Coronary artery (tissue), 2 donors: ENCODE results near the gene LMCD1.

Experiments
- DNase-seq: peaks from one replicate; pipeline ENCODE4 v3.0.0-alpha.2; 2017; ENCODE audit warnings: low spot score
- H3K27ac ChIP-seq, 2 donors: fragments of 200-600 bp; sonication (generic); one replicate each; pipeline ENCODE4 v1.5.1; 2016 to 2019
- H3K4me3 ChIP-seq: fragments of 200-600 bp; sonication (generic); 2 replicates; pipeline ENCODE4 v1.5.1; 2016; ENCODE audit warnings: mild to moderate bottlenecking, moderate library complexity
- TF ChIP-seq, protein P1 (sequence below): fragments of 200-600 bp; sonication (generic); IDR thresholded peaks from one replicate; pipeline ENCODE4 v1.5.1; 2019; ENCODE audit warnings: antibody characterized with exemption

The LMCD1 gene

DNA sequence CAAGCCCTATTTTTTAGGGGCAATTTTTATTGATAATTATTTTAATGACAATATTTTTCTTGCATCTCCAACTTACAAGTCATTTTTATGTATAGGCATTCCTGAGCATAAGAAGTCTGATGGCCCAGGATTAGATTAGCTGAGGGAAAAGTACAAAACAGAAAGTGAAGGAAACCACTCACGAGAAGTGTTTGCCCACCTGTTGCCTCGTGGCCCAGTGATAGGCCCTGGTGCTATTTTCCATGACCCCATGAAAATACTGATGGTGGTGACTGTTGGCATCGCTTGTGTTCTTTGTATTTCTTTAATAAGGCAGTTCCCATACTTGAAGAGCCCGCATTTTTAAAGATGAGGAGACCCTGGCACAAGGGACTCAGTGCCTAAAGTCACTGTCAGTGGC lies 7.9 kb upstream of the LMCD1 start:
- Histone ChIP-seq H3K4me3 (no peak overlapping the region), H3K27ac (no peak overlapping the region)
- DNase-seq, result no peak
- TF ChIP-seq, protein P1, sequence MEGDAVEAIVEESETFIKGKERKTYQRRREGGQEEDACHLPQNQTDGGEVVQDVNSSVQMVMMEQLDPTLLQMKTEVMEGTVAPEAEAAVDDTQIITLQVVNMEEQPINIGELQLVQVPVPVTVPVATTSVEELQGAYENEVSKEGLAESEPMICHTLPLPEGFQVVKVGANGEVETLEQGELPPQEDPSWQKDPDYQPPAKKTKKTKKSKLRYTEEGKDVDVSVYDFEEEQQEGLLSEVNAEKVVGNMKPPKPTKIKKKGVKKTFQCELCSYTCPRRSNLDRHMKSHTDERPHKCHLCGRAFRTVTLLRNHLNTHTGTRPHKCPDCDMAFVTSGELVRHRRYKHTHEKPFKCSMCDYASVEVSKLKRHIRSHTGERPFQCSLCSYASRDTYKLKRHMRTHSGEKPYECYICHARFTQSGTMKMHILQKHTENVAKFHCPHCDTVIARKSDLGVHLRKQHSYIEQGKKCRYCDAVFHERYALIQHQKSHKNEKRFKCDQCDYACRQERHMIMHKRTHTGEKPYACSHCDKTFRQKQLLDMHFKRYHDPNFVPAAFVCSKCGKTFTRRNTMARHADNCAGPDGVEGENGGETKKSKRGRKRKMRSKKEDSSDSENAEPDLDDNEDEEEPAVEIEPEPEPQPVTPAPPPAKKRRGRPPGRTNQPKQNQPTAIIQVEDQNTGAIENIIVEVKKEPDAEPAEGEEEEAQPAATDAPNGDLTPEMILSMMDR, result no peak

DNA sequence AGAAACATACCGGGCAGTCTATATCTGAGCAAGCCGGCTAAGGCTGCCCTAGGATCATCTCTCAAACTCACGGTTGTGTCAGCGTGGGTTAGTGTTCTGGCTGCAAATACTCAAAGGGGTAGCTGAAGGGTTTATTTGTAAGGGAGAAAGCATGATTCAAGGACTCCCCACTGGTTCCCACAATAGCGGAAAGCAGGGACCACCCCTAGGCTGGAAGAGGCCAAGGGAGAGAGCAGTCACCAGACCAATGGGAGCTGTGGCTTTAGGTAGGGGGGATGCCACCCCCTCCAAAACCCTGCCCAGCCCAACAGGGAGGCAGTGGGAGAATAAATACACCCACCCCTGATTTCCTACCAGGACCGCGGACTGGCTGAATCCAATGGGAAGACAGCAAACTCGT lies 7.3 kb upstream of the LMCD1 start:
- no peak overlapping the region for H3K27ac ChIP-seq
- DNase-seq, result no peak
- TF ChIP-seq, protein P1, result no peak
- H3K4me3 ChIP-seq, result no peak overlapping the region

DNA sequence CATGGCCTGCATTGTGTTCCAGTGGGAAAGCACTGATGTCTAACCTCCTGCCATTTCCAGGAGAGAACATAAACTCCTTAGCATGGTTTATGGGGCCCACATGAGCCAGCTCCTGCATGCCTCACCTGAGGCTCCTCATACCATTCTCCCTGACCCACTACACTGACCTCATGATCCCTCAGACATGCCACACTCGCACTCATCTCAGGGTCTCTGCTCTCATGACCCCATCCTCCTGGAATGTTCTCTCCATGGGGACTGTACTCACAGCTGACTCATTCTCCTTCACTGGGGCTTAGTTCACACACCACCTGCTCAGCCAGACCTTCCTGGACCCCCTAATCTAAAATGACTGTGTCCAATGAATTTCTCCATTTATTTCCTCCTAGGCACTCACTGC lies 4.0 kb upstream of the LMCD1 start:
- Histone ChIP-seq H3K27ac (no peak overlapping the region), H3K4me3 (no peak overlapping the region)
- TF ChIP-seq, protein P1, result no peak
- DNase-seq, result no peak

DNA sequence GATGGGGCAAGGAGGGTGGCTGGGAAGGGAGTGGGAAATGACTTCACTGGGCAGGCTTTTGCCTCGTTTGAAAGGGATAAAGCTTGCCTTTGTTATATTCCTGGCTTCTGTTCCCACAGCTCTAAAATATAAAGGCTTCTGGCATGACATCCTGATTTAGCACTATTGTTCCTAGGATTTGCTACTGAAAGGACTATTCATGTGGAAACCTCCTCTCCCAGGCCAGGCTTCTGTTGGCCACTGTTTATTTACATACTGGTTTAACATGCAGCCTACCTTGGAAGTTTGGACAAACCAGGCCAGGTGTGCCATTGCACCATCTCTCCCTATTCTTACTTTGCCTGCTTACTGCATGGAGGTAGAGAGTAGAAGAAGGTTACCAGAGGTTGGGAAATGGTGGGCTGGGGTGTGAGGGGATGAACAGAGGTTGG lies 2.4 kb upstream of the LMCD1 start:
- Histone ChIP-seq H3K27ac (peak overlapping the region in 1 of 2 donors; percentile 47), H3K4me3 (no peak overlapping the region)
- TF ChIP-seq, protein P1, result no peak
- DNase-seq, result no peak

DNA sequence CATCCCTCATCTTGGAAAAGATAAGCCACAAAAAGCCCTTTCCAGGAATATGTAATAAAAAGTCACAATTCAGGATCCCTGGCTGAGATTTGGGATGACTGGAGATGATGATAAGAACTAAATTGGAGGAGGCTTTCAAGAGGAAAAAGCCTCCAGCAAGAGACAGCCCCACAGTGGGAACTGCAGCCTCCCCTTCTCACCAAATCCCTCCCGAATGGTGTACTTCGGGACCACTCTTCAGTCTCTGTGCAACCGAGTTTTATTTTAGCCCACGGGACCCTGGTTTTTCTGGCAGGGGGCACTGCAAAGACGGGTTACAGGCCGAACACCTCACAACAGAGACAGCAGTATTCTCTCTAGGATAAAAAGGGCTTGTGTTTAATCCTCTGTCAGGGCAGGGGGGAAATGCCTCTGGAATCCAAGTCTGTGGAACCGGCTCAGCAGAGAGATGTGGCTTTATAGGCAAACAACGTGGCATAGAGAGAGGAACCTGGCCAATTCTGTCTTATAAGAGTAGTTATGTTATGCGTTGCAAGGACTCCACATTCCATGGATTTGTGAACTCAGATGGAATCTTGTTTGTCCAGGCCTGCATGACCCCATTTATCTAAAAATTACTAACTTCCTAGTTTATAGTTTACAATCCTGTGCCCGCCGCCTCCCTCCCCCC lies 1.2 kb upstream of the LMCD1 start:
- TF ChIP-seq, protein P1, result no peak
- peak overlapping the region; percentile 90 to 92 for H3K27ac ChIP-seq
- no peak for DNase-seq
- H3K4me3 ChIP-seq, result peak overlapping the region; percentile 74

DNA sequence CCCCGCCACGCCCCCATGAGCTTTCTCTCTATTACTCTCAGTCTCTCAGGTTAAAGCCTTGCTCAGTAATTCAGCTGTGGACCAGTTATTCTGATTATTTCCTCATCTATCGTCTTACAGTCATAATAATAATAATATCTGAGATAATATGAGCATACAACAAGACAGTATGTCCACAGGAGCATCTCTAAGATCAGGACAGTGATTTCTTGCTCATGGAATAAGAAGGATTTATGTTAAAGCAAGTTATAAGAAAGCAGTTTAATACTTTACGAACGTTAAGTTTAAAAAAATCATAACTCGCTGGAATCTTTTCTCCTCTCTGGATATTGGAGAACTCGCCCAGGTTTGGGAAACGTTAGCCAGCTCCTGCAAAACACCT lies 643 bp upstream of the LMCD1 start:
- Histone ChIP-seq H3K27ac (peak overlapping the region; percentile 90 to 92), H3K4me3 (peak overlapping the region; percentile 74)
- DNase-seq, result no peak
- TF ChIP-seq, protein P1, result no peak

DNA sequence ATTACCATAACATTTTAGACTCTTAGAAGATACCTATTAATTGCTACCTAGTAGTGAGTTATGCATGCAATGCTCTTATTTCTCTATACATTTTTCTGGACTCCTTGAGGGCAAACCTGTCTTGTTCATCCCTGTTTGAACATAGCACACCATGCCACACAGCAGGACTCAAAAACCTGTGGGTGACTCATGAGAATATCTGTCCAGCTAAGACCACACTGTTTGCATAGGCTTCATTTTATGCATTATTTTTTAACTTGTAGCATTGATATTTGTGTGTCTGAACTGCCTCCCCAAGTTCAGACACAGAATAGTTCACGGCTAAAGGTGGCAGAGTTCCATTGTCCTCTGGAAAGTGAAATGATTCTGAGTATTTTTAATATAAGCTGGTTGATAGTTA lies 1.8 kb downstream of the LMCD1 start:
- Histone ChIP-seq H3K4me3 (peak overlapping the region; percentile 64), H3K27ac (peak overlapping the region; percentile 75 to 77)
- TF ChIP-seq, protein P1, result no peak
- DNase-seq, result no peak
